ENCODE data around the gene CLDN15. TPM values are rescaled to one million over a fixed set of nuclear protein-coding genes. Genes with fewer than 3 reads are reported as not detected.

The CLDN15 gene
- total RNA-seq, 6 experiments from 2014 or later: 2.0 to 3.5 (median 2.9) TPM

GRCh38 chr7:101195884-101196283, 41.7 kb downstream of the CLDN15 start:
- H3K4me3 Mint-ChIP-seq: no peak overlapping the region

GRCh38 chr7:101189109-101189508, 48.5 kb downstream of the CLDN15 start:
- no peaks in the 10 kb centered on the region for H3K36me3 Mint-ChIP-seq (ENCODE audit: low read depth)
- peaks cover 12% of the 10 kb centered on the region for H3K4me1 Mint-ChIP-seq (ENCODE audit: low read depth)
- H3K27ac Mint-ChIP-seq: no peak overlapping the region
- no peaks in the 10 kb centered on the region for H3K9me3 Mint-ChIP-seq
- H3K27me3 Mint-ChIP-seq (ENCODE audit: insufficient read depth): peaks cover 15% of the 10 kb centered on the region
- no peak for DNase-seq
- H3K4me3 Mint-ChIP-seq: no peak overlapping the region
- TF ChIP-seq CTCF (IDR thresholded peaks at IDR 0.05): no peak

More at GRCh38 chr7:101195884-101196283, 41.7 kb downstream of the CLDN15 start:
- Mint-ChIP-seq H3K4me1 (ENCODE audit: low read depth) (no peaks in the 10 kb centered on the region), H3K9me3 (no peaks in the 10 kb centered on the region), H3K36me3 (ENCODE audit: low read depth) (no peaks in the 10 kb centered on the region), H3K27me3 (ENCODE audit: insufficient read depth) (peaks cover 26% of the 10 kb centered on the region), H3K27ac (no peak overlapping the region)
- DNase-seq: no peak
- no peak for TF ChIP-seq CTCF (IDR thresholded peaks at IDR 0.05)

- TF ChIP-seq CTCF (IDR thresholded peaks at IDR 0.05): no peak
- H3K27ac Mint-ChIP-seq: no peak overlapping the region
- no peak overlapping the region for H3K4me3 Mint-ChIP-seq
- no peak for DNase-seq
- no peaks in the 10 kb centered on the region for H3K36me3 Mint-ChIP-seq (ENCODE audit: low read depth)
- H3K9me3 Mint-ChIP-seq: peaks cover 6% of the 10 kb centered on the region; the same call in 1 of the 2 replicates
- peaks cover 17% of the 10 kb centered on the region for H3K27me3 Mint-ChIP-seq (ENCODE audit: insufficient read depth)
- peaks cover 20% of the 10 kb centered on the region for H3K4me1 Mint-ChIP-seq (ENCODE audit: low read depth)
These were observed 50.7 kb downstream of the CLDN15 start for GRCh38 chr7:101186844-101187428.

- no peak for DNase-seq
- TF ChIP-seq CTCF (IDR thresholded peaks at IDR 0.05): no peak
- H3K4me3 Mint-ChIP-seq: no peak overlapping the region
- H3K27me3 Mint-ChIP-seq (ENCODE audit: insufficient read depth): peaks cover 17% of the 10 kb centered on the region
- H3K9me3 Mint-ChIP-seq: peaks cover 6% of the 10 kb centered on the region; the same call in 1 of the 2 replicates
- no peak overlapping the region for H3K27ac Mint-ChIP-seq
- H3K4me1 Mint-ChIP-seq (ENCODE audit: low read depth): peaks cover 20% of the 10 kb centered on the region
- no peaks in the 10 kb centered on the region for H3K36me3 Mint-ChIP-seq (ENCODE audit: low read depth)
These were observed 51.4 kb downstream of the CLDN15 start for GRCh38 chr7:101186194-101186593.

- Mint-ChIP-seq H3K27me3 (ENCODE audit: insufficient read depth) (peaks cover 24% of the 10 kb centered on the region), H3K27ac (peak overlapping the region; percentile 53; the same call in 1 of the 2 replicates), H3K36me3 (ENCODE audit: low read depth) (no peaks in the 10 kb centered on the region), H3K4me3 (no peak overlapping the region), H3K4me1 (ENCODE audit: low read depth) (peaks cover 20% of the 10 kb centered on the region), H3K9me3 (peaks cover 6% of the 10 kb centered on the region; the same call in 1 of the 2 replicates)
- DNase-seq: peak; percentile 69
- TF ChIP-seq CTCF (IDR thresholded peaks at IDR 0.05): no peak
These were observed 52.3 kb downstream of the CLDN15 start for GRCh38 chr7:101185258-101185839.

Other genes with a start within 250 kb of the CLDN15 start
- not detected for gene MUC17, start 217.7 kb downstream of the CLDN15 start, total RNA-seq (2021; fragmentation: NEBNext Ultra II Directional; extraction: Animal tissue kit (Norgen Biotek cat#: 25700))
- gene TRIM56, start 152.3 kb downstream of the CLDN15 start, total RNA-seq (2021; fragmentation: NEBNext Ultra II Directional; extraction: Animal tissue kit (Norgen Biotek cat#: 25700)): 10 to 100 TPM; 17.8 to 20.6 (median 19.4) TPM
- 1,000 to 10,000 TPM in 4 of 6 experiments, 100 to 1,000 TPM in 2; 906 to 2,092 (median 1,052) TPM for gene SERPINE1, start 110.7 kb downstream of the CLDN15 start, total RNA-seq (2021; fragmentation: NEBNext Ultra II Directional; extraction: Animal tissue kit (Norgen Biotek cat#: 25700))
- 100 to 1,000 TPM; 154 to 176 (median 166) TPM for gene AP1S1, start 83.3 kb downstream of the CLDN15 start, total RNA-seq (2021; fragmentation: NEBNext Ultra II Directional; extraction: Animal tissue kit (Norgen Biotek cat#: 25700))
- under 1 TPM; 0.19 to 0.78 (median 0.35) TPM for gene VGF, start 72.2 kb downstream of the CLDN15 start, total RNA-seq (2021; fragmentation: NEBNext Ultra II Directional; extraction: Animal tissue kit (Norgen Biotek cat#: 25700))
- not detected for gene NAT16, start 57.5 kb downstream of the CLDN15 start, total RNA-seq (2021; fragmentation: NEBNext Ultra II Directional; extraction: Animal tissue kit (Norgen Biotek cat#: 25700))
- gene MOGAT3, start 36.8 kb downstream of the CLDN15 start, total RNA-seq (2021; fragmentation: NEBNext Ultra II Directional; extraction: Animal tissue kit (Norgen Biotek cat#: 25700)): not detected
- 100 to 1,000 TPM; 128 to 179 (median 140) TPM for gene PLOD3, start 20.2 kb downstream of the CLDN15 start, total RNA-seq (2021; fragmentation: NEBNext Ultra II Directional; extraction: Animal tissue kit (Norgen Biotek cat#: 25700))
- gene ZNHIT1, start 19.6 kb downstream of the CLDN15 start, total RNA-seq (2021; fragmentation: NEBNext Ultra II Directional; extraction: Animal tissue kit (Norgen Biotek cat#: 25700)): 100 to 1,000 TPM in 2 of 6 experiments, 10 to 100 TPM in 4; 88.9 to 113 (median 94.0) TPM
- gene FIS1, start 7.3 kb upstream of the CLDN15 start, total RNA-seq (2021; fragmentation: NEBNext Ultra II Directional; extraction: Animal tissue kit (Norgen Biotek cat#: 25700)): 100 to 1,000 TPM; 160 to 220 (median 192) TPM
- gene IFT22, start 84.0 kb upstream of the CLDN15 start, total RNA-seq (2021; fragmentation: NEBNext Ultra II Directional; extraction: Animal tissue kit (Norgen Biotek cat#: 25700)): 10 to 100 TPM; 25.6 to 30.6 (median 26.6) TPM
- gene COL26A1, start 125.1 kb upstream of the CLDN15 start, total RNA-seq (2021; fragmentation: NEBNext Ultra II Directional; extraction: Animal tissue kit (Norgen Biotek cat#: 25700)): not detected